ENCODE data around the gene ZNF148.

The ZNF148 gene

DNA sequence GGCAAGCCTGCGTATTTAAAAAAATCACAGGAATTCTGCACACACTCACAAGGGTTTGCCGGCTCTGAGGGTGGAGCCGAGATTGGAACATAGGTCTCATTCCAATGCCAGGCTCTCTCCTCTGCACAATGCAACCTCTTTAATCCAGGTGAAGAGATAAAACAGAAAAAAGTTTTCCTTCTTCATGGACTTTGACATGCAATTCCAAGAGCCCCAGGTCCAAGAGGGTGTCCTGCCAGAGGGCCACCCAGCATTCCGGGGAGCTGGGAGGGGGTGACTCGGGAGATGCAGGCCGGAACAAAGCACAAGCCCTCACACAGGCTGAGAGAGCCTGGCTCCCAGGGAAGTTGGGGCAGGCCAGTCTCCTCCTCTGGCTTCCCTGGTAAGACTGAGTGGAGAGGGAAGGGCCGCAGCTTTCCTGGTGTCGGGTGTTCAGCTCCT, 155.8 kb downstream of the ZNF148 start:
- no peak for DNase-seq

DNA sequence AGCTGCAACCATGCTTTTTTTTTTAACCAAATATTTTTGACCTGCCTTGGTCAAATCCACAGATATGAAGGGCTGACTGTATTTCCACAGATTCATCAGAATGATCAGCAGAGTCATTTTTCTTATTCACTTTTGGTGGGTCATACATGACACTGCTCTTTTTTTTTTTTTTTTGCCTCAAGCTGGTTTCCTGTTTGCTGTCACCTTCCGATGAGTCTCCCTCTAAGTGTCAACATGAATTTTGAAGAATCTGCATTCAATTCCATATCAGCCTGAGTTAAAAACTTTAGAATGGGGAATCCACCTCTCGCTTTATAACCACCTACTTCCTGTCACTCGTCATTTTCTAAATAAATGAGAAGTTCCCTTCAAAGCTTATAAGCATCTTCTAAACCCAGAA, 160.4 kb downstream of the ZNF148 start:
- DNase-seq: no peak

GRCh38 chr3:125213946-125214542, 161.1 kb downstream of the ZNF148 start:
- no peak for DNase-seq

DNA sequence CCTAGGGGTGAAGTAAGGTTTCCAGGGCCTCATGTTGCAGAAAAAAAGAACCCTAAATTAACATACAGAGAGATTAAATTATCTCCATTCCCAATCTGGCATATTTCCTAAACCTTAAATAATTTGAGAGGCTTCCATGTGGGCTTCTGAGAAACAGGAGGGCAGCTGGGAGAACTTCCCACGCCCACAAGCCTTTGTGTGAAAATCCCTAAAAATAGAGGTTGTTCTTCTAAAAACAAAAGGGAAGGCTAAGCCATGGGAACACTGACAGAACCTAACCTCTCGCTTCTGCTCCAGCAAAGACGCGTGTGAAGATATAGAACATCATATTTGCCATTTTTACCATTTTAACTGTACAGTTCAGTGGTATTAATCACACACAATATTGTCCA, 161.8 kb downstream of the ZNF148 start:
- DNase-seq: no peak

DNA sequence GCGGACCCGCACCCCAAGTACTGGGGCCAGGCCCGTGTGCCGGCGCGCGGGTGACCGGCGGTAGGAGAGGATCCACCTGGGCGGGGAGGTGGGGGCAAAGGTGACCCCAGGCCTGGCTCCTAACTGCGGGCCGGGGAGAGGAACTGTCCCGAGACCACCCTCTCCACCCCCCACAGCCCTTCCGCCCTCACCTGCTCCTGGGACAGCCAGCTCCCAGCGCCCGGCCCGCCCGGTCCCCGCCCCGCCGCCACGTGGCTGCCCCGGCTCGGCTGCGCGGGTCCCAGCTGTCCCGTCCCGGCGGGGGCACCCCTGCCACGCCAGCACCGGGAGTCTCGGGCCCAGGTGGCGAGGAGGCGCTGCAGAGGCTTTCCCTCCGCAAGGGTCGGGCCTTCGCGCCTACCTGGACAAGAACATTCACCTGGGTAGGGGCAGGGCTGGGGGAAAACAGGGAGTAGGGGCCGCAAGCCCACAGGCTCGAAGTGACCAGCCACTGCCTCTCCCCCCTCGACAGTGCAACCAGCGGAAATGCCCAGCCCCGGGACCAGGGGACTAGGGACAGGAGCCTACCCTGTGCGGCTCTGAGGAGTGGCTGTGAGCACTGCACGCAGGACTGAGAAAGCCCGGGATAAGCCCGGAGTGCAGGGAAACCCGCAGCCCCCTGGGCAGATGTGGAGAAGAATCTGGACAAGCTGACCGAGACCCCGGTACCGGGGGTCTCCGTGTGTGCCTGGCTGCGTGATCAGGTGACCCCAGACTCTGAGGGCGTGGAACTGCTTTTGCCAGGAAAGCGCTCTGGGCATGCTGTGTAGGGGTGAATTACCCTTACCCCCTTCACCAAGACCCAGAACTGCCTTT, 162.4 kb downstream of the ZNF148 start, which contains the start of gene SLC12A8:
SLC12A8 (minus strand) TSS at position 240 of the 855 bp plus-strand sequence. CDS start 1,399 bp downstream, outside the sequence.
- DNase-seq: no peak

GRCh38 chr3:125212091-125212508, 163.0 kb downstream of the ZNF148 start:
- no peak for DNase-seq

DNA sequence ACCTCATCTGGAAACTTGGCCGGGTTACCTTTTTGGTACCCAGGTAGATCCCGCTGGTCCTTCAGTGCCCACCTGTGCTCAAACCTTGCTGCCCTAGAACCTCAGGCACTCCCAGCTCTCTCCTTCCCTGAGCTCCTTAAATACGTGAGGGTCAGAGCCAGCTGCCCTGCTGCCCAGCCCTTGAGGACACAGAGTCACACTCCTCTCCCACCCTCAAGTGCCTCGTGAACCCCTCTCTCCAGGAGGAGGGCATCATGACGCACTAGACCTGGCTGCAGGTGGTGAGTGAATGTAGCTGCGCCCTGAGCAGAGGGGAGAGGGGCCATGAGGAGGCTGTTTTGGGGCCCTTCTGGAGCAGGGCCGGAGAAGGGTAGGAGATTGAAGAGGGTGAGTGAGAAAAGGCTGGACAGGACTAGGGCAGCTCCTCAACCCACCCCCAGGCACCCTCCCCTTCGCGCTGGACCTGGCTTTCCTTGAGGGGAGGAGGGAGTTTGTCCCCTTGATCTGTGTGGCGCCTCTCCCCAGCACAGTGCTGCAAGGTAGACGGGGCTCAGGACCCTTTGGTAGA, 163.5 kb downstream of the ZNF148 start:
- no peak for DNase-seq

DNA sequence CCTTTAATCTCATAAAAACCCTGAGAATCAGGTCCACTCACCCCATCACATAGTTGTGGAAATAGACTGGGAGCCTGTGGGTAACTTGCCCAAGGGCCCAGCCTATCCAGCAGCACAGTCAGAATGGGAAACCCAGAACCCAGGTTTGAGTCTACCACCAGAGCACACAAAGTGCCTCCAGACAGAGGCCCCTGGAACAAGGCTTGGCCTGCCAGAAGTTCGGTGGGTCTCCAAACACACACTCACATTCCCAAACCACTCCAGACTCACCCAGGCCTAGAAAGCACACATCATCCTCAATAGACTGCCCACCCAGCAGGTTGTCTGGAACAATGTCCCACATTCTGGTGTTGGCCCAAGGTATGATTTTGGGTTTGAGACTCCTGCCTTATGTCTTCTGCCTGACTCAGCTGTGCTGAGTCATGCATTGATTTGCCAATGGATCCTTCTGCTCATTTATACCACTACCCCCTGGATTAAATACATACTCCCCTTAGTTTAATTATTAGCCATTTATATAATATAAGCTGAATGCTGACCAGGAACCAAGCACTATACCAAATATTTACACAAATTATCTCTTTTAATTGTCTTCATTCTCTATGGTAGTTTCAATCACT, 167.1 kb downstream of the ZNF148 start:
- DNase-seq: no peak

- no peak for DNase-seq
Observed at GRCh38 chr3:125207507-125207906, 167.6 kb downstream of the ZNF148 start.

DNA sequence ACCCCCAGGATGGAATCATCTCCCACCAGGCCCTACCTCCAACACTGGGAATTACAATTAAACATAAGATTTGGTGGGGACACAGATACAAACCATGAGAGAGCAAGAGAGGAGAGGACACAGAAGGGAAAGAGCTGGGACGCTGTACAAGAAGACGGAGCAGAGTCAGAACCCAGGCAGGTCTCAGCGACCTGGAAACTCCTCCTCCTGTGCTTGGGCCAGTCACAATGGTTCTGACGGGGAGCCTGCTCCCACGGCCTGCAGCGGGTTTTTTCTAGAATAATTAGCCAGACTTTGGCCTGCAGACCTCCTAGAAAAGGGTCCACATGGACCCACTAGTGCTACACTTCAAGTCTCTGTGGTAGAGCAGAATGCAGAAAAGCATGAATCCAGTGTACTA, 168.2 kb downstream of the ZNF148 start:
- no peak for DNase-seq

GRCh38 chr3:125203731-125204130, 171.4 kb downstream of the ZNF148 start:
- DNase-seq: no peak

- DNase-seq: no peak
Observed at GRCh38 chr3:125202197-125202596, 172.9 kb downstream of the ZNF148 start.

GRCh38 chr3:125200731-125201139, 174.4 kb downstream of the ZNF148 start:
- DNase-seq: no peak

GRCh38 chr3:125194849-125195601, 180.1 kb downstream of the ZNF148 start:
- no peak for DNase-seq

DNA sequence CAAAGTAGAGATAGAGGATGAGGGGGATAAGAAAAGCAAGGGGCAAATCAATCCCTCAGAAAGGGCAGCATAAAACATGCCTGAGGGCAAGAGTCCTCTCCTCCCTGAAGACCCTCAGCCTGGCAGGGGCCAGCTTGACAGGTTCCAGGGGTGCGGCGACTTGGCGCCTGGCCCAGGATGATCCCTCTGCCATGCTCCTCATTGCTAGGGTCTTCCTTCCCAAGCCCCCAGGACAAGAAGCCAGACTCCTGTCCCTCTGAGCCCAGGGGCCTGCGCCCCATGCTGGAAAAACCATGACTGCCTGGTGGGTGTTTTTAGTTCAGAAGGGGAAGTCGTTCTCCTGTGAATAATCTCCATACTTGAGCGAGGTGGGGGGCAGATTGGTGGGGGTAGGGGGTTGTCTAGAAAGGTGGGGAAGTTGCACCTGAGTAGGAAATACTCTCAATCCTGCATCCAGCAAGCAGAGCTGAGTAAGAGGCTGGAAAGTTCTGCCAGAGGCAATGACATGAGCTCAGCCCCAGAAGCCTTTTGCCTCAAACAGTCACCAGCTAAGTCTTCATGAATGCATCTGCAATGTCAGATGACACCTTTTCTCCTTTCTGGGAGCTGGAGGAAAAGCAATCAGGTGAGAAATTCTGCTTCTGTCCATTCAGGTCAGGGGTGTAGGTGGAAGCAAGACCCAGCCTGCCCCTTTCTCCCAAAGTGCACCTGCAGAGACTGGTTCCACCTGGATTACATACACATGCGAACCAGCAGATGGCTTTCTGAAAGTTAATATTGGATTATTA, 180.9 kb downstream of the ZNF148 start:
- no peak for DNase-seq

DNA sequence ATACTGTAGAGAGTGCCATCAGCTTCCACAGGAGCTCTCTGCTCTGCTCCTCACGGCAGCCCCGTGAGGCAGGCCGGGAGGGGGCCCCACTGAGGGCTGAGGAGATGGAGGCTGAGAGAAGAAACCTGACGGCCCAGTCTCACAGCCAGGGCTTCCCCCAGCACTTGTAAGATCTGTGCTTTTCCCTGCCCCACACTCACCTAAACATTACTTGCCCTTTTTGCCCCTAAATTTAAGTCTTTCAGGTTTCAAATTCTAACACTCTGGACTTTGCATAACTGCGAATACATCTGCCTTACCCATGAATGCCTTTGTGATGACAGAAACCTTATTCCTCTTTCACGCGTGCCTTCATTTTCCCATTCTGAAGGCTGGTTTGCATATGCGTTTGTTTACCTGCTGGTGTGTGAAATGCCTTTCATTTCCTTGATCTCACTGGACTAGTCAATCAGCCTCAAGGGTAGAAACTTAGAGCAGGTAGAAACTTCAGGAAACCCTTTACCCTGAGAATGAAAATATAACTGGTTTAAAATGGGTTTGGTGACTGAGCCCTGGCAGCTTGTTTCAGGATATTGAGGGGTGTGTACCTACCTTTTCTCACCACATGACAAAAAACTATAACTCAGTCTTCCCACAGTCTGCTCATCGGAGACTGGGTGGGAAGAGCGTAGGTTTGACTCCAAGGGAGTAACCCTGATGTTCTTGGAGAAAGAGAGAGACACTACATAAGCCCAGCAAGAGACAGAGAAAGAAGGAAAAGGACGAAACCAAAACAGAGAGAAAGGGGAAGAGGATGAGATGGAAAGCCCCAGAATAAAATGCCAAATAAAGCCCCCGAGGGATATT, 182.7 kb downstream of the ZNF148 start:
- DNase-seq: no peak

DNA sequence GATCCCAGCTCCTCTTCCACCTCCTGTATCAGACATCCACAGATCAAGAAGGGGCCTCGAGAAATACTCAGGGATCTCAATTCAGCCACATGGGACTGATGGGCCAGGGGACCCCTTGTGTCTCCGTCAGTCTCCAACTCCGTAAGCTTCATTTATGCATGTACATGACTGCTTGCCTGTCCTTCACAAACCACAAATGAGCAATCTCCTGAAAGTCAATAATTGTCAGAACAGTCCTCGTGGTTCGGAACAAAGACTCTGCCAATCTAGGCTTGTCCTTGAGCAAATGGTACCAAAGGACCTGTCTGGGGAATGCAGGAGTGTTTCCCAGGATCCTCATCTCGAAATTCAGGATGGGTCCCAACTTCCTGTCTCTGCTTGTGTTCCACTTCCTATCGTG, 183.4 kb downstream of the ZNF148 start:
- no peak for DNase-seq

- DNase-seq: no peak
Observed at GRCh38 chr3:125191256-125191655, 183.9 kb downstream of the ZNF148 start.

DNA sequence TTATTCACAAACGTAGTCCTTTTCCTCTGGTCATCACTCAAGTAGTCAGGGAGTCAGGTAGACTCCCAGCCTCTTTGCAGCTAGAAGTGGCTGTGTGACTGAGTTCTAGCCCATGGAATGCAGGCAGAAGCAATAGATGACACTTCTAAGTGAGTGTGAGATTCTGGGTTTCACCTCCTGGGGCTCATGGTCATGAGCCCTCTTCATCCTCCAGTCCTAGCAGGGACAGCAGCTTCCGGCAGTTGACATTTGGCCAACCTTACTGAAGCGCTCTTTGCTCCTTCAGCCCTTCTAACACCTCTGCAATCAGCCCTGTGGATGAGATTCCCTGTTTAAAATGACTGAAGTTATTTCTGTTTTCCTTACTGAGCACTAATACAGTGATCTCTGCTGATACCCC, 184.3 kb downstream of the ZNF148 start:
- DNase-seq: no peak

GRCh38 chr3:125189378-125190165, 185.6 kb downstream of the ZNF148 start:
- DNase-seq: no peak
